Loucy (cell line): ENCODE measurements around the gene NFATC1.

Source experiments
- CTCF ChIP-seq: fragments of 200-600 bp; sonication (generic); conservative IDR thresholded peaks from 2 replicates; pipeline ENCODE4 v1.5.1; 2014; ENCODE audit warnings: mild to moderate bottlenecking, antibody characterized with exemption, low read length
- EZH2phosphoT487 ChIP-seq: fragments of 200-600 bp; IDR thresholded peaks from 2 replicates; pipeline ENCODE4 v1.6.1; 2018; ENCODE audit warnings: antibody characterized with exemption, mild to moderate bottlenecking, moderate library complexity, borderline replicate concordance

DNA sequence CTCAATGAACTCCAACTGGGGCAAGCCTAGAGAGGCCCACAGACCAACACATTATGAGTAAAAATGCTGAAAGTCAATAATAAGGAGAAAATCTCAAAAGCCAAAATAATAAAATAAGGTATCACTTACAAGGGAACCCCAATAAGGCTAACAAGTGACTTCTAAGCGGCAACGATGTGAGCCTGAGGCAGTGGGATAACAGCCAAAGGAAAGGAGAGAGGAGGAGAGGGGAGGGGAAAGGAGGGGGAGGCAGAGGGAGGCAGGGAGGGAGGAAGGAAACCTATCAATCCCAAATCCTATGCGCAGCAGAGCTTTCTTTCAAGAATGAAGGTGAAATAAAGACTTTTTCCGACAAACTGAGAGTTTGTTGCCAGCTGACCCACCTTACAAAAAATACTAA, 6.0 kb upstream of the NFATC1 start:
- TF ChIP-seq CTCF (no peak), EZH2phosphoT487 (no peak)
